B cell (primary cell): ENCODE data around the gene WWTR1.

Experiments
- CTCF ChIP-seq: fragments of 200-600 bp; IDR thresholded peaks from one replicate; pipeline ENCODE4 v1.8.0; 2022; ENCODE audit warnings: antibody characterized with exemption, mild to moderate bottlenecking
- EZH2 ChIP-seq: IDR thresholded peaks from 2 replicates; pipeline ENCODE4 v1.6.1; 2012; ENCODE audit warnings: borderline replicate concordance, low read depth, mild to moderate bottlenecking, moderate library complexity, low read length; ENCODE audit not compliant: insufficient read depth, poor library complexity, severe bottlenecking

- TF ChIP-seq CTCF (no peak), EZH2 (no peak)
Measured at GRCh38 chr3:149657321-149657925, 402 bp downstream of the WWTR1 start.
